HepG2 (cell line): ENCODE measurements around the gene MTMR4. TPM values are rescaled to one million over a fixed set of nuclear protein-coding genes. Genes with fewer than 3 reads are reported as not detected.

Experiments
- ARID3A ChIP-seq: IDR thresholded peaks from 2 replicates; pipeline ENCODE4 v1.6.1; 2012; ENCODE audit warnings: low read depth, low read length, improper control_type of control experiment
- ARNT ChIP-seq: fragments of 450-650 bp; IDR thresholded peaks from 2 replicates; pipeline ENCODE4 v1.6.1; 2017
- FOXC1 ChIP-seq: sonication (generic); formaldehyde crosslinking; IDR thresholded peaks from 2 replicates; pipeline ENCODE4 v1.8.0; 2022; ENCODE audit warnings: mild to moderate bottlenecking, missing genetic modification reagents, borderline replicate concordance
- HDAC6 ChIP-seq: fragments of 200-600 bp; sonication (generic); IDR thresholded peaks from 2 replicates; pipeline ENCODE4 v1.7.0; 2017; ENCODE audit warnings: mild to moderate bottlenecking, antibody characterized with exemption, low read length, low read depth
- HMGXB3 ChIP-seq: sonication (generic); formaldehyde crosslinking; IDR thresholded peaks from 2 replicates; pipeline ENCODE4 v1.4.0; 2020; ENCODE audit warnings: missing genetic modification reagents, borderline replicate concordance
- HOXA5 ChIP-seq: sonication (generic); formaldehyde crosslinking; IDR thresholded peaks from 2 replicates; pipeline ENCODE4 v1.4.0; 2020; ENCODE audit warnings: missing genetic modification reagents
- KMT2B ChIP-seq: IDR thresholded peaks from 2 replicates; pipeline ENCODE4 v1.6.1; 2016; ENCODE audit warnings: missing genetic modification reagents, missing compliant biosample characterization
- ONECUT2 ChIP-seq: sonication (generic); formaldehyde crosslinking; IDR thresholded peaks from 2 replicates; pipeline ENCODE4 v1.4.0; 2020; ENCODE audit warnings: missing genetic modification reagents
- STAT6 ChIP-seq: sonication (generic); formaldehyde crosslinking; IDR thresholded peaks from 2 replicates; pipeline ENCODE4 v1.4.0; 2020; ENCODE audit warnings: missing genetic modification reagents, mild to moderate bottlenecking, borderline replicate concordance
- YEATS4 ChIP-seq: sonication (generic); formaldehyde crosslinking; IDR thresholded peaks from 2 replicates; pipeline ENCODE4 v1.4.0; 2020; ENCODE audit warnings: missing genetic modification reagents, borderline replicate concordance
- ZKSCAN5 ChIP-seq: sonication (generic); formaldehyde crosslinking; IDR thresholded peaks from 2 replicates; pipeline ENCODE4 v1.5.1; 2020; ENCODE audit warnings: mild to moderate bottlenecking, missing genetic modification reagents
- ZNF136 ChIP-seq: sonication (generic); formaldehyde crosslinking; IDR thresholded peaks from 2 replicates; pipeline ENCODE4 v1.8.1; 2022; ENCODE audit warnings: low read depth, mild to moderate bottlenecking, moderate library complexity, missing genetic modification reagents
- ZNF382 ChIP-seq: sonication (generic); formaldehyde crosslinking; IDR thresholded peaks from 2 replicates; pipeline ENCODE4 v1.5.0; 2020; ENCODE audit warnings: missing genetic modification reagents, mild to moderate bottlenecking, borderline replicate concordance
- ZNF496 ChIP-seq: sonication (generic); formaldehyde crosslinking; IDR thresholded peaks from 2 replicates; pipeline ENCODE4 v1.8.1; 2023; ENCODE audit warnings: mild to moderate bottlenecking, moderate library complexity, missing genetic modification reagents; ENCODE audit not compliant: insufficient replicate concordance
- ZNF616 ChIP-seq: sonication (generic); formaldehyde crosslinking; IDR thresholded peaks from 2 replicates; pipeline ENCODE4 v1.5.0; 2020; ENCODE audit warnings: low read depth, mild to moderate bottlenecking, missing genetic modification reagents
- ZNF709 ChIP-seq: sonication (generic); formaldehyde crosslinking; IDR thresholded peaks from 2 replicates; pipeline ENCODE4 v1.5.0; 2020; ENCODE audit warnings: mild to moderate bottlenecking, missing genetic modification reagents
- ZNF75D ChIP-seq: sonication (generic); formaldehyde crosslinking; IDR thresholded peaks from 2 replicates; pipeline ENCODE4 v1.8.1; 2023; ENCODE audit warnings: missing genetic modification reagents, mild to moderate bottlenecking, borderline replicate concordance
- ZNF782 ChIP-seq: sonication (generic); formaldehyde crosslinking; IDR thresholded peaks from 2 replicates; pipeline ENCODE4 v1.4.0; 2020; ENCODE audit warnings: missing genetic modification reagents, mild to moderate bottlenecking, borderline replicate concordance
- ZNF784 ChIP-seq: sonication (generic); formaldehyde crosslinking; IDR thresholded peaks from 2 replicates; pipeline ENCODE4 v1.5.1; 2020; ENCODE audit warnings: missing genetic modification reagents, mild to moderate bottlenecking, borderline replicate concordance
- polyA plus RNA-seq, 8 experiments: library from polyadenylated mRNA; depleted of rRNA in 3 of 8; stranded (reverse) in 7 of 8; unstranded in 1 of 8; fragments of >200 nt; fragmentation: Illumina TruSeq in 4 of 8; extraction: Trizol in 4 of 8; gene quantifications; 2 replicates each; pipeline versions ENCODE4 v1.2.1 to v1.2.3, GENCODE V29; 2011 to 2016; ENCODE audit warnings: low read depth in 4 of 8, missing spikeins in 1 of 8, mixed read lengths in 1 of 8; ENCODE audit not compliant: insufficient read depth in 1 of 8
- total RNA-seq, 5 experiments: library from RNA; depleted of rRNA; stranded (reverse); fragments of >200 nt; fragmentation: Illumina TruSeq; extraction: Trizol; gene quantifications; 2 replicates each; pipeline ENCODE4 v1.2.3, GENCODE V29; 2016; ENCODE audit warnings: low read depth in 1 of 5

MTMR4 gene
- total and polyA plus RNA-seq, 2 of the 13 experiments (the other 11 are each of a cell fraction or from before 2014, with no cell fraction given) = 62.5 to 65.1 TPM

- TF ChIP-seq ARNT = no peak
- no peak for TF ChIP-seq KMT2B (CRISPR knock-in tag)
- peak; percentile 75; the same call in 1 of the 2 replicates for TF ChIP-seq HMGXB3 (CRISPR knock-in tag)
- no peak for TF ChIP-seq STAT6 (CRISPR knock-in tag)
- TF ChIP-seq ZNF709 = no peak
- no peak for TF ChIP-seq ZNF136 (CRISPR knock-in tag)
- TF ChIP-seq ZNF782 (CRISPR knock-in tag) = no peak
- no peak for TF ChIP-seq YEATS4 (CRISPR knock-in tag)
- no peak for TF ChIP-seq ZNF616 (CRISPR knock-in tag)
- peak; percentile 64; the same call in 1 of the 2 replicates for TF ChIP-seq ZNF784 (CRISPR knock-in tag)
- no peak for TF ChIP-seq ZKSCAN5 (CRISPR knock-in tag)
- no peak for TF ChIP-seq FOXC1 (CRISPR knock-in tag)
- TF ChIP-seq HDAC6 = no peak
- TF ChIP-seq ARID3A = no peak
- TF ChIP-seq HOXA5 (CRISPR knock-in tag) = no peak
- no peak for TF ChIP-seq ONECUT2
- no peak for TF ChIP-seq ZNF75D (CRISPR knock-in tag)
- no peak for TF ChIP-seq ZNF496 (CRISPR knock-in tag)
- TF ChIP-seq ZNF382 (CRISPR knock-in tag) = no peak
Observed at GRCh38 chr17:58447039-58447975, 67.1 kb downstream of the MTMR4 start (continued).
